ENCODE data around the gene BTBD18. TPM values are rescaled to one million over a fixed set of nuclear protein-coding genes. Genes with fewer than 3 reads are reported as not detected.

Gene BTBD18
- total and polyA plus RNA-seq, 2 of the 13 experiments (the other 11 are each of a cell fraction or from before 2014, with no cell fraction given), result not detected

GRCh38 chr11:57800444-57801182 is 49.0 kb upstream of the BTBD18 start (continued):
- TF ChIP-seq ZNF280D (CRISPR knock-in tag; IDR thresholded peaks at IDR 0.05), result no peak
- TF ChIP-seq REPIN1 (CRISPR knock-in tag; IDR thresholded peaks at IDR 0.05; ENCODE audit: borderline replicate concordance, low read depth), result peak; percentile 34; the same call in 1 of the 2 replicates
- no peak for TF ChIP-seq ZSCAN20 (CRISPR knock-in tag; IDR thresholded peaks at IDR 0.05; ENCODE audit: borderline replicate concordance)
- peak; percentile 89 for TF ChIP-seq CTCF (CRISPR knock-in tag; IDR thresholded peaks at IDR 0.05)
- TF ChIP-seq IKZF4 (CRISPR knock-in tag; IDR thresholded peaks at IDR 0.05; ENCODE audit: borderline replicate concordance, low read depth, not compliant biosample characterization), result no peak
- peak; percentile 44; the same call in 1 of the 2 replicates for TF ChIP-seq CREB1 (IDR thresholded peaks at IDR 0.05)
- TF ChIP-seq CREB1 (CRISPR knock-in tag; IDR thresholded peaks at IDR 0.05), result peak; percentile 81
- TF ChIP-seq ZNF484 (CRISPR knock-in tag; IDR thresholded peaks at IDR 0.05; ENCODE audit: borderline replicate concordance, low read depth), result no peak
- no peak for TF ChIP-seq MATR3 (CRISPR knock-in tag; IDR thresholded peaks at IDR 0.05)
- no peak for TF ChIP-seq ZNF773 (CRISPR knock-in tag; IDR thresholded peaks at IDR 0.05; ENCODE audit: borderline replicate concordance)
- TF ChIP-seq JDP2 (CRISPR knock-in tag; IDR thresholded peaks at IDR 0.05; ENCODE audit: borderline replicate concordance), result no peak
- no peak for TF ChIP-seq SNAPC2 (CRISPR knock-in tag; IDR thresholded peaks at IDR 0.05)
- TF ChIP-seq SNAI1 (CRISPR knock-in tag; IDR thresholded peaks at IDR 0.05; ENCODE audit: borderline replicate concordance), result no peak
- no peak for TF ChIP-seq MED8 (CRISPR knock-in tag; IDR thresholded peaks at IDR 0.05; ENCODE audit: insufficient replicate concordance)
- no peak; the same call in 1 of the 2 replicates for TF ChIP-seq GABPB1 (CRISPR knock-in tag; IDR thresholded peaks at IDR 0.05)
- no peak for TF ChIP-seq RNF219 (CRISPR knock-in tag; IDR thresholded peaks at IDR 0.05)
- TF ChIP-seq DPF2 (CRISPR knock-in tag; IDR thresholded peaks at IDR 0.05; ENCODE audit: borderline replicate concordance, low read depth), result peak; percentile 83
- TF ChIP-seq ZNF546 (CRISPR knock-in tag; conservative IDR thresholded peaks at IDR 0.05), result no peak
- TF ChIP-seq ZNF563 (CRISPR knock-in tag; IDR thresholded peaks at IDR 0.05), result no peak
- no peak for TF ChIP-seq ZNF34 (CRISPR knock-in tag; IDR thresholded peaks at IDR 0.05; ENCODE audit: borderline replicate concordance)

Data from HepG2 (cell line).